H9 (cell line): ENCODE results near the gene TRHDE. TPM values are rescaled to one million over a fixed set of nuclear protein-coding genes. Genes with fewer than 3 reads are reported as not detected.

Experiments used
- DNase-seq: peaks from one replicate; pipeline ENCODE4 v3.0.0-alpha.2; 2017
- H2AFZ ChIP-seq: one replicate; pipeline ENCODE4 v1.6.1; 2013; ENCODE audit warnings: mild to moderate bottlenecking, low read length, control low read depth, moderate library complexity
- H2AK5ac ChIP-seq: 2 replicates; pipeline ENCODE4 v1.6.1; 2013; ENCODE audit warnings: low read length, control low read depth, mixed read lengths; ENCODE audit not compliant: insufficient read length
- H2BK120ac ChIP-seq: one replicate; pipeline ENCODE4 v1.6.1; 2013; ENCODE audit warnings: low read depth, mild to moderate bottlenecking, low read length, control low read depth, inconsistent platforms; ENCODE audit not compliant: poor library complexity, severe bottlenecking
- H2BK12ac ChIP-seq: 2 replicates; pipeline ENCODE4 v1.6.1; 2013; ENCODE audit warnings: low read length, control low read depth, mixed read lengths, low read depth; ENCODE audit not compliant: insufficient read length
- H2BK15ac ChIP-seq: 2 replicates; pipeline ENCODE4 v1.6.1; 2013; ENCODE audit warnings: low read depth, low read length, control low read depth
- H2BK20ac ChIP-seq: one replicate; pipeline ENCODE4 v1.6.1; 2013; ENCODE audit warnings: low read depth, mild to moderate bottlenecking, low read length, control low read depth, inconsistent platforms; ENCODE audit not compliant: poor library complexity, severe bottlenecking
- H2BK5ac ChIP-seq: 2 replicates; pipeline ENCODE4 v1.6.1; 2013; ENCODE audit warnings: low read length, control low read depth, mixed read lengths; ENCODE audit not compliant: insufficient read length
- H3K14ac ChIP-seq: 2 replicates; pipeline ENCODE4 v1.6.1; 2013; ENCODE audit warnings: low read length, control low read depth; ENCODE audit not compliant: insufficient read depth
- H3K18ac ChIP-seq: 2 replicates; pipeline ENCODE4 v1.6.1; 2013; ENCODE audit warnings: low read depth, mild to moderate bottlenecking, mixed read lengths, low read length, control low read depth; ENCODE audit not compliant: insufficient read length
- H3K23ac ChIP-seq: 2 replicates; pipeline ENCODE4 v1.6.1; 2013; ENCODE audit warnings: low read length, control low read depth, mixed read lengths, low read depth; ENCODE audit not compliant: insufficient read length
- H3K23me2 ChIP-seq: 2 replicates; pipeline ENCODE4 v1.6.1; 2013; ENCODE audit warnings: low read depth, mild to moderate bottlenecking, mixed read lengths, low read length, control low read depth; ENCODE audit not compliant: insufficient read length, poor library complexity, severe bottlenecking
- H3K27ac ChIP-seq: 2 replicates; pipeline ENCODE4 v1.5.1; 2013; ENCODE audit warnings: low read length, control low read depth, mixed read lengths, low read depth; ENCODE audit not compliant: insufficient read length
- H3K27me3 ChIP-seq: 2 replicates; pipeline ENCODE4 v1.6.1; 2013; ENCODE audit warnings: low read length, control low read depth, inconsistent platforms; ENCODE audit not compliant: insufficient read depth
- H3K4ac ChIP-seq: 2 replicates; pipeline ENCODE4 v1.6.1; 2013; ENCODE audit warnings: low read depth, mild to moderate bottlenecking, control low read depth, inconsistent platforms, low read length, moderate library complexity
- H3K4me1 ChIP-seq: 2 replicates; pipeline ENCODE4 v1.6.1; 2013; ENCODE audit warnings: low read length, control low read depth, inconsistent platforms; ENCODE audit not compliant: insufficient read depth
- H3K4me2 ChIP-seq: 2 replicates; pipeline ENCODE4 v1.6.1; 2013; ENCODE audit warnings: low read length, control low read depth, mixed read lengths; ENCODE audit not compliant: insufficient read length, insufficient read depth
- H3K56ac ChIP-seq: 2 replicates; pipeline ENCODE4 v1.6.1; 2013; ENCODE audit warnings: low read depth, mild to moderate bottlenecking, mixed read lengths, low read length, control low read depth; ENCODE audit not compliant: insufficient read length
- H3K79me1 ChIP-seq: 2 replicates; pipeline ENCODE4 v1.6.1; 2013; ENCODE audit warnings: low read depth, mild to moderate bottlenecking, moderate library complexity, low read length, control low read depth, inconsistent platforms; ENCODE audit not compliant: insufficient read depth, poor library complexity, severe bottlenecking
- H3K79me2 ChIP-seq: 2 replicates; pipeline ENCODE4 v1.6.1; 2013; ENCODE audit warnings: low read length, control low read depth, inconsistent platforms; ENCODE audit not compliant: insufficient read depth
- H3K9ac ChIP-seq: 2 replicates; pipeline ENCODE4 v1.6.1; 2013; ENCODE audit warnings: low read length, control low read depth, mixed read lengths; ENCODE audit not compliant: insufficient read length; ENCODE audit errors: extremely low read depth
- H3K9me3 ChIP-seq: one replicate; pipeline ENCODE4 v1.6.1; 2013; ENCODE audit warnings: low read depth, low read length, inconsistent platforms; ENCODE audit not compliant: control insufficient read depth
- H3T11ph ChIP-seq: one replicate; pipeline ENCODE4 v1.6.1; 2013; ENCODE audit warnings: mild to moderate bottlenecking, low read length, control low read depth, inconsistent platforms
- H4K20me1 ChIP-seq: one replicate; pipeline ENCODE4 v1.6.1; 2013; ENCODE audit not compliant: control insufficient read depth, insufficient read length, insufficient read depth
- H4K5ac ChIP-seq: 2 replicates; pipeline ENCODE4 v1.6.1; 2013; ENCODE audit warnings: low read depth, mild to moderate bottlenecking, mixed read lengths, low read length, control low read depth; ENCODE audit not compliant: insufficient read length
- H4K8ac ChIP-seq: replicated peaks from 2 replicates; pipeline ENCODE4 v1.6.1; 2013; ENCODE audit warnings: low read length, control low read depth, mixed read lengths, low read depth; ENCODE audit not compliant: insufficient read length
- H4K91ac ChIP-seq: 2 replicates; pipeline ENCODE4 v1.6.1; 2013; ENCODE audit warnings: low read depth, mild to moderate bottlenecking, moderate library complexity, mixed read lengths, low read length, control low read depth; ENCODE audit not compliant: insufficient read length
- H3K27ac Mint-ChIP-seq, 3 experiments: 2 replicates in 2 of 3; 3 replicates in 1 of 3; pipeline ENCODE4 v1.8.0; 2020 to 2021; ENCODE audit warnings: mixed read lengths in 3 of 3, mild to moderate bottlenecking in 1 of 3, moderate library complexity in 1 of 3
- H3K27me3 Mint-ChIP-seq: 2 replicates; pipeline ENCODE4 v1.8.0; 2021; ENCODE audit warnings: low read depth, mild to moderate bottlenecking, moderate library complexity, mixed read lengths
- H3K36me3 Mint-ChIP-seq, 3 experiments: 2 replicates in 2 of 3; 3 replicates in 1 of 3; pipeline ENCODE4 v1.8.0; 2020 to 2021; ENCODE audit warnings: low read depth in 3 of 3, mixed read lengths in 3 of 3; ENCODE audit not compliant: insufficient read depth in 1 of 3
- H3K4me1 Mint-ChIP-seq, 2 experiments: 2 replicates each; pipeline ENCODE4 v1.8.0; 2020; ENCODE audit warnings: mixed read lengths in 2 of 2
- H3K4me3 Mint-ChIP-seq, 2 experiments: 2 replicates in 1 of 2; 3 replicates in 1 of 2; pipeline ENCODE4 v1.8.0; 2020 to 2021; ENCODE audit warnings: mild to moderate bottlenecking in 2 of 2, mixed read lengths in 2 of 2, moderate library complexity in 1 of 2
- H3K9me3 Mint-ChIP-seq, 2 experiments: 2 replicates in 1 of 2; 3 replicates in 1 of 2; pipeline ENCODE4 v1.8.0; 2020; ENCODE audit warnings: mild to moderate bottlenecking in 2 of 2, mixed read lengths in 2 of 2, moderate library complexity in 1 of 2
- CTCF ChIP-seq: fragments of 200-600 bp; sonication (generic); conservative IDR thresholded peaks from 3 replicates; pipeline ENCODE4 v1.8.0; 2021; ENCODE audit warnings: antibody characterized with exemption, mild to moderate bottlenecking
- WGBS: extraction: QIAGEN DNeasy Blood & Tissue Kit; methylation state at CpG from one replicate; pipeline ENCODE4 v1.1.7; 2013; ENCODE audit warnings: missing lambda C conversion rate, low lambda C conversion rate, mixed read lengths; ENCODE audit not compliant: insufficient read length; ENCODE audit errors: extremely low coverage; 5-methylcytosine and 5-hydroxymethylcytosine counted together
- total RNA-seq: library from RNA; stranded (reverse); gene quantifications from 2 replicates; pipeline ENCODE4 v1.2.1, GENCODE V29; 2021

The TRHDE gene
- total RNA-seq, 1 experiment from 2014 or later, result 1.0 TPM

- Histone ChIP-seq H4K8ac (no peak overlapping the region), H3K9ac (no peak overlapping the region), H3K23me2 (no peaks in the 10 kb centered on the region), H4K20me1 (no peaks in the 10 kb centered on the region), H3K79me1 (no peaks in the 10 kb centered on the region), H2BK5ac (no peak overlapping the region), H3K18ac (no peak overlapping the region), H3K79me2 (no peaks in the 10 kb centered on the region), H3K4me2 (no peak overlapping the region), H3K27me3 (no peaks in the 10 kb centered on the region), H3K9me3 (no peaks in the 10 kb centered on the region), H3K23ac (no peak overlapping the region), H4K91ac (no peak overlapping the region), H3K27ac (no peak overlapping the region), H3K56ac (no peak overlapping the region), H4K5ac (no peak overlapping the region), H2AFZ (no peak overlapping the region), H2BK15ac (no peak overlapping the region), H3T11ph (no peak overlapping the region), H3K4me1 (no peaks in the 10 kb centered on the region), H3K14ac (no peak overlapping the region), H2BK20ac (no peak overlapping the region), H3K4ac (no peak overlapping the region), H2AK5ac (no peak overlapping the region), H2BK12ac (no peak overlapping the region), H2BK120ac (no peak overlapping the region)
- Mint-ChIP-seq H3K27me3 (no peaks in the 10 kb centered on the region), H3K27ac (no peak overlapping the region), H3K4me1 (no peaks in the 10 kb centered on the region; a peak in 1 of 4 replicates), H3K4me3 (no peak overlapping the region), H3K9me3 (peaks cover 0 to 2% of the 10 kb centered on the region in 2 experiments; a peak in 1 of 5 replicates), H3K36me3 (no peaks in the 10 kb centered on the region)
- DNase-seq, result no peak
- TF ChIP-seq CTCF, result no peak
- no CpG with 5 or more reads among the region's 3 CpGs for WGBS
Measured at GRCh38 chr12:72366255-72366654, 94.1 kb downstream of the TRHDE start.
